ENCODE results near the gene FOXP4.

FOXP4 gene

GRCh38 chr6:41527721-41528408 lies 18.3 kb upstream of the FOXP4 start:
- in situ Hi-C loops (cut with HindIII; ENCODE audit: low pct_unique_long_range_greater_than_20kb, low sequenced_read_pairs) = no loop called here
- no peak for TF ChIP-seq JUND (IDR thresholded peaks at IDR 0.05; ENCODE audit: low read depth)
- peak in 1 of 2 experiments; percentile 19 for DNase-seq (ENCODE audit: low read depth in 1 of 2, low spot score in 1 of 2)

DNA sequence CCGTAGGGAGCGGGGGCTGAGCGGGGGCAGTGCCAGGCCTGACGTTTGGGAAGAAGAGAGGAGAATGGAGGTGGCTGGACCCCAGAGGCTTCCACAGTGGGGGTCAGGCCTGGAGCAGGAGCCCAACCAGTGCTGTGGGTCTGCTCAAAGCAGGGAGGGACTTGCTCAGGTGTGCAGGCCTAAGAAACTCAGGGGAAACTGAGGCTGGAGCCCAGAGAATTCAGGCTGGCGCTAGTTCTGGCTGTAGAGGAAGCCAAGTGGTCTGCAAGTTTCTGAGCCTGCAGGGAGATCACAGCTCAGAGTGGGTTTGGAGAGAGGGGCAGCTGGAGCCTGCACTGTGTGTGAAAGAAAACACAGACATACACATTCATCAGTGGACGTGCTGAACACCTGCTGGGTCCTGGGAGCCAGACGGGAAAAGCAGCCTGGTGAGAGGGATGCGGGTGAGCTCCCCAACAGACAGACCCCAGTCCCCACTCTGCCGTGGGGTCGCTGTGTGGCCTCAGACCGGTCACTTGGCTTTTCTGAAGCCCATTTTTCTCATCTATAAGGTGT lies 17.7 kb upstream of the FOXP4 start:
- no peak for DNase-seq (ENCODE audit: low read depth in 1 of 2, low spot score in 1 of 2)
- in situ Hi-C loops (cut with HindIII; ENCODE audit: low pct_unique_long_range_greater_than_20kb, low sequenced_read_pairs) = no loop called here
- no peak for TF ChIP-seq JUND (IDR thresholded peaks at IDR 0.05; ENCODE audit: low read depth)

- DNase-seq (ENCODE audit: low read depth in 1 of 2, low spot score in 1 of 2) = no peak
- in situ Hi-C loops (cut with HindIII; ENCODE audit: low pct_unique_long_range_greater_than_20kb, low sequenced_read_pairs) = no loop called here
- no peak for TF ChIP-seq JUND (IDR thresholded peaks at IDR 0.05; ENCODE audit: low read depth)
These were observed 17.1 kb upstream of the FOXP4 start for GRCh38 chr6:41529049-41529448.

GRCh38 chr6:41529970-41530369 lies 16.2 kb upstream of the FOXP4 start:
- no peak for TF ChIP-seq JUND (IDR thresholded peaks at IDR 0.05; ENCODE audit: low read depth)
- DNase-seq (ENCODE audit: low read depth in 1 of 2, low spot score in 1 of 2) = no peak
- in situ Hi-C loops (cut with HindIII; ENCODE audit: low pct_unique_long_range_greater_than_20kb, low sequenced_read_pairs) = no loop called here

DNA sequence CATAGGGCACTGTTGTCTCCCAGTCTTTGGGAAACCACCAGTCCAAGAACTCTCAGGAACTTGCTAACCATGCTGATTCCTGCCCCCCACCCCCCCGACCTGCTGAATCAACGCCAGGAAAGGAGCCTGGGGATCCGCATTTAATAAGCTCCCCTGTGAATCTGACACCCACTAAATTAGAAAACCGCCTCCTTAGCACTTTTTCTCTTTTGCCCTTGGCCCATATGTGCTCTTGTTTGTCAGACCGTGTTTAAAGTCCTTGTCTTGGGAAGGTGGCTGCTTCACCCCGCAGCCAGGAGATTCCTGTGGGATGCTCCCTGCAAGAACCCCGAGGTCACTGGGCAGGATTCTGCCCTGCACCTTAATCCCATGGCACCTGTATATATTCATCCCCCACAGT lies 15.7 kb upstream of the FOXP4 start:
- TF ChIP-seq JUND (IDR thresholded peaks at IDR 0.05; ENCODE audit: low read depth) = no peak
- no peak for DNase-seq (ENCODE audit: low read depth in 1 of 2, low spot score in 1 of 2)
- in situ Hi-C loops (cut with HindIII; ENCODE audit: low pct_unique_long_range_greater_than_20kb, low sequenced_read_pairs) = no loop called here

DNA sequence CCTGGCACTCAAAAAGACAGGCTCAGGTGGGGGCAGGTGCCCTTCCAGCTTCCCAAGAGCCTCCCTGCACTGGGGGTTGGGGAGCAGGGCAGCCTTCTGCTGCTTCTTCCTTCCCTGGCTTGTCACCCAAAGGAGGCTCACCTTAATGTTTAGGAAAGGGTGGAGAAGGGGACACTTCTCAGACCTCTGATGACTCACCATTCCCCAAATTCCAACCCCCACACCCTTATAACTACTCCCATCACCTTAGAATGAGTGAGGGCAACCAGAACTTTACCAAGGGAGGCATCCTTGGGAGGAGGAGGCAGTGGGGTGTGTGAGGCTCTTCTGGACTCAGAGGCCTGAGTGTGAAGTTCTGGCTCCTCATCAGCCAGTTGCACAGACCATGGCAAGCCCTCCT lies 15.2 kb upstream of the FOXP4 start:
- in situ Hi-C loops (cut with HindIII; ENCODE audit: low pct_unique_long_range_greater_than_20kb, low sequenced_read_pairs) = no loop called here
- DNase-seq (ENCODE audit: low read depth in 1 of 2, low spot score in 1 of 2) = no peak
- TF ChIP-seq JUND (IDR thresholded peaks at IDR 0.05; ENCODE audit: low read depth) = no peak

DNA sequence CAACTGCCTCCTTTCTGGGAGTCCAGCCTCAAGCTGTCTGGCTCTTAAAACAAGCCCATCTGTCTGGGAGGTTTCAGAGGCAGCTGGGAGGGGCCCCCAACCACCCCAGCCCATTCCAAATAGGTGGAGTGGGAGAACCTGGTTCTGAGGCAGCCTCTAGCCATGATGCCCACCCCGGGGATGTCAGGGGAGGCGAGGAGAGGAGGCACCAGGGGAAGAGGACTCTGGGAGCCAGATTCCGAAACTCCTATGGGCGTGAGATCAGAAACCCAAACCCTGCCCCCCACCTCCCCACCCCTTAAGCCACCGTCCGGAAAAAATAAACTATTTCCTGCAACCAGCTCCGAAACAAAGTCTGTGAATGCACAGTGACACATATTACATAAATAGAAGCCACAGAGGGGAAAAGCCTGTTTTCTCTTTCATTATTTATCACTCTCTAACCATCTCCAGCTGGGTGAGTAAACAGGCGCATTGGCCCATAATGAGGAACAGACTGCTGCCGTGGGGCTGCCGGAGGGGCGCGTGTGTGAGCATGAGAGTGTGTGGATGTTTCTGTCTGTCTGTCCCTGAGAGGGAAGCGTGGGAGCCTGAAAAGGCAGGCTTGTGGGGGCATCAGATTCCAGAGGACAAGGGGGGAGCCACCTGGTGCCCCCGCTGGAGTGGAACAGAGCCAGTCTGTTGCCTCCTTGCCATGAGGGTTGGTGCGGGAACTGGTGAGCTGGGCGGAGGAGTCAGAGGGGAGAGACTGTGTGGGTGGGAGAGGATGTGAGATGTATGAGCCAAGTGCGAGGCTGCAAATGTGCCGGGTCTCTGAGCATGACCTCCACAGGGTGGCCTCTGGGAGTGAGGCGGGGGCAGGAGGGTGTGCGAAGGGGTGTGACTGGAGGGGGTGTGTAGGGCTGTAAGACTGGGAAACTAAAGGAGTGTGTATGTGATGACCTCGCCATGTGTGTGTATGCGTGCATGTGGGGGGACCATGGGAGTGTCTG lies 14.3 kb upstream of the FOXP4 start:
- TF ChIP-seq JUND (IDR thresholded peaks at IDR 0.05; ENCODE audit: low read depth) = no peak
- DNase-seq (ENCODE audit: low read depth in 1 of 2, low spot score in 1 of 2) = peak in 1 of 2 experiments; percentile 64
- in situ Hi-C loops (cut with HindIII; ENCODE audit: low pct_unique_long_range_greater_than_20kb, low sequenced_read_pairs) = no loop called here

DNA sequence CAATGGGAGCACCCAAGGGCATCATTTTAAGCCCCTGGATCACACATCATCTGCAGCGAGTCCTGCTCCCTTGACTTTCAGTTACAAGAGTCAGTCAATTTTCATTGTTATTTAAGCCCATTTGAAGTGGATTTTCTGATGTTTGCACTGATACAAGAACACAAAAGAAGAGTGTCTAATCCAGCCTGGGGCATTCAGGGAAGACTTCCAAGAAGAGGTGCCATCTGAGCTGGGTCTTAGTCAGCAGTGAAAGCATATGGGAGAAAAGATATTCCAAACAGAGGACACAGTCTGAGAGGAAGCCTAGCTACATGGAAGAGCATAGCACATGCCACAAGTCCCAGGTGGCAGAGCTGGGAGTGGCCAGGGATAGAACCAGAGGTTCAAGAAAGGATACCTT lies 10.4 kb upstream of the FOXP4 start:
- no peak for TF ChIP-seq JUND (IDR thresholded peaks at IDR 0.05; ENCODE audit: low read depth)
- peak in 1 of 2 experiments; percentile 72 for DNase-seq (ENCODE audit: low read depth in 1 of 2, low spot score in 1 of 2)
- in situ Hi-C loops (cut with HindIII; ENCODE audit: low pct_unique_long_range_greater_than_20kb, low sequenced_read_pairs) = no loop called here

GRCh38 chr6:41536795-41537758 lies 9.1 kb upstream of the FOXP4 start:
- in situ Hi-C loops (cut with HindIII; ENCODE audit: low pct_unique_long_range_greater_than_20kb, low sequenced_read_pairs) = no loop called here
- no peak for TF ChIP-seq JUND (IDR thresholded peaks at IDR 0.05; ENCODE audit: low read depth)
- peak; percentile 65 to 93 for DNase-seq (ENCODE audit: low read depth in 1 of 2, low spot score in 1 of 2)

GRCh38 chr6:41538556-41539182 lies 7.5 kb upstream of the FOXP4 start:
- TF ChIP-seq JUND (IDR thresholded peaks at IDR 0.05; ENCODE audit: low read depth) = no peak
- in situ Hi-C loops (cut with HindIII; ENCODE audit: low pct_unique_long_range_greater_than_20kb, low sequenced_read_pairs) = no loop called here
- DNase-seq (ENCODE audit: low read depth in 1 of 2, low spot score in 1 of 2) = no peak

GRCh38 chr6:41539204-41539603 lies 7.0 kb upstream of the FOXP4 start:
- in situ Hi-C loops (cut with HindIII; ENCODE audit: low pct_unique_long_range_greater_than_20kb, low sequenced_read_pairs) = no loop called here
- no peak for DNase-seq (ENCODE audit: low read depth in 1 of 2, low spot score in 1 of 2)
- no peak for TF ChIP-seq JUND (IDR thresholded peaks at IDR 0.05; ENCODE audit: low read depth)

All from T47D (cell line).